ENCODE data around the gene SOD2. TPM values are rescaled to one million over a fixed set of nuclear protein-coding genes. Genes with fewer than 3 reads are reported as not detected.
"Not testable (repeated sequence)": the region's sequence is repeated elsewhere in the genome, so short reads cannot be mapped to it uniquely, and the experiment has no call there.

Gene SOD2
- polyA plus RNA-seq, 1 donor from 2014 or later, result 137 TPM

GRCh38 chr6:159665868-159666635 lies 27.0 kb downstream of the SOD2 start:
- H3K9me3 ChIP-seq (ENCODE audit: low read length), result no peaks in the 10 kb centered on the region
- no peak overlapping the region for H3K4me3 ChIP-seq (ENCODE audit: low read length)
- H3K9ac ChIP-seq (ENCODE audit: low read length), result no peak overlapping the region
- H3K27ac ChIP-seq (ENCODE audit: low read length), result no peak overlapping the region
- H4K20me1 ChIP-seq (ENCODE audit: insufficient read depth), result no peaks in the 10 kb centered on the region
- no peaks in the 10 kb centered on the region for H3K79me2 ChIP-seq (replicated peaks; ENCODE audit: insufficient read depth, low read length)
- TF ChIP-seq RAD21 (conservative IDR thresholded peaks at IDR 0.05), result no peak
- TF ChIP-seq EZH2 (IDR thresholded peaks at IDR 0.05; ENCODE audit: borderline replicate concordance, insufficient read depth, low read length, poor library complexity, severe bottlenecking), result no peak
- TF ChIP-seq REST (IDR thresholded peaks at IDR 0.05; ENCODE audit: borderline replicate concordance), result no peak
- TF ChIP-seq POLR2AphosphoS5 (IDR thresholded peaks at IDR 0.05), result no peak
- TF ChIP-seq MXI1 (conservative IDR thresholded peaks at IDR 0.05; ENCODE audit: poor library complexity, severe bottlenecking), result no peak
- TF ChIP-seq SMC3 (conservative IDR thresholded peaks at IDR 0.05; ENCODE audit: poor library complexity), result no peak
- TF ChIP-seq TAF1 (IDR thresholded peaks at IDR 0.05; ENCODE audit: low read depth), result no peak
- no peak for TF ChIP-seq CTCF (IDR thresholded peaks at IDR 0.05; ENCODE audit: poor library complexity, severe bottlenecking)
- TF ChIP-seq EP300 (conservative IDR thresholded peaks at IDR 0.05; ENCODE audit: poor library complexity, severe bottlenecking), result no peak
- no peaks in the 10 kb centered on the region for H3K9me2 ChIP-seq (ENCODE audit: insufficient read depth, low read length)
- no peak overlapping the region for H3K4me2 ChIP-seq (ENCODE audit: low read length)
- H3F3A ChIP-seq (ENCODE audit: insufficient read depth, low read length, poor library complexity, severe bottlenecking), result no peaks in the 10 kb centered on the region
- H3K27me3 ChIP-seq (ENCODE audit: insufficient read depth, low read depth, low read length), result no peaks in the 10 kb centered on the region
- no peak overlapping the region for H2AFZ ChIP-seq (ENCODE audit: low read depth, low read length)
- no peaks in the 10 kb centered on the region for H3K36me3 ChIP-seq (ENCODE audit: insufficient read depth, low read length)

- not testable (repeated sequence) for H3K9me2 ChIP-seq (ENCODE audit: insufficient read depth, low read length); H3K4me2 ChIP-seq (ENCODE audit: low read length); H3K36me3 ChIP-seq (ENCODE audit: insufficient read depth, low read length); H3K27me3 ChIP-seq (ENCODE audit: insufficient read depth, low read depth, low read length); H3F3A ChIP-seq (ENCODE audit: insufficient read depth, low read length, poor library complexity, severe bottlenecking); H4K20me1 ChIP-seq (ENCODE audit: insufficient read depth); H2AFZ ChIP-seq (ENCODE audit: low read depth, low read length); H3K9ac ChIP-seq (ENCODE audit: low read length); H3K4me3 ChIP-seq (ENCODE audit: low read length); H3K27ac ChIP-seq (ENCODE audit: low read length); H3K79me2 ChIP-seq (replicated peaks; ENCODE audit: insufficient read depth, low read length); H3K9me3 ChIP-seq (ENCODE audit: low read length)
Measured at GRCh38 chr6:159663368-159663889, 29.6 kb downstream of the SOD2 start.

- not testable (repeated sequence) for H4K20me1 ChIP-seq (ENCODE audit: insufficient read depth); H3K4me2 ChIP-seq (ENCODE audit: low read length); H3K9me2 ChIP-seq (ENCODE audit: insufficient read depth, low read length); H3K27ac ChIP-seq (ENCODE audit: low read length); H3K27me3 ChIP-seq (ENCODE audit: insufficient read depth, low read depth, low read length); H3K79me2 ChIP-seq (replicated peaks; ENCODE audit: insufficient read depth, low read length); H3K4me3 ChIP-seq (ENCODE audit: low read length); H3K9me3 ChIP-seq (ENCODE audit: low read length); H3F3A ChIP-seq (ENCODE audit: insufficient read depth, low read length, poor library complexity, severe bottlenecking); H3K36me3 ChIP-seq (ENCODE audit: insufficient read depth, low read length); H3K9ac ChIP-seq (ENCODE audit: low read length); H2AFZ ChIP-seq (ENCODE audit: low read depth, low read length)
Measured at GRCh38 chr6:159661977-159662376, 31.1 kb downstream of the SOD2 start.

All from neural cell (in vitro differentiated cells).